Measurements from ENCODE around the gene NSF.

DNA sequence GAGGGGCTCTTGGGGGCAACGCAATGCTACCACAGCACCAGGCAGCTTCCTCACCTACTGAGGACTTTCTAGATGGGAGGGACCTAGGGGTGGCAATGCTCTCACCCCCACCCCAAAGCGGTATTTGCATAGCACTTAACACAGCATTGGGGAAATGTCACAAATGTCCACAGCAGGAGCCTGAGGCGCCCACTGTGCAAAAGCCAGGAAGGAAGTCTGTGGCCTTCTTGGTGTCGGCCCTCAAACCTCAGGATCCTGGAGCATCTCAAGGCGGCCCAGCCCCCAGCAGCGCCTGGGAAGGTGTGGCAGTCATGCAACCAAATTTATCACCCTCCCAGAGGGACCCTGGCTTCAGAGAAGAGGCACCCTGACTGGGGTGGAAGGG lies 182.7 kb downstream of the NSF start:
- TF ChIP-seq EP300 (IDR thresholded peaks at IDR 0.05), result no peak
- TF ChIP-seq, protein P1, sequence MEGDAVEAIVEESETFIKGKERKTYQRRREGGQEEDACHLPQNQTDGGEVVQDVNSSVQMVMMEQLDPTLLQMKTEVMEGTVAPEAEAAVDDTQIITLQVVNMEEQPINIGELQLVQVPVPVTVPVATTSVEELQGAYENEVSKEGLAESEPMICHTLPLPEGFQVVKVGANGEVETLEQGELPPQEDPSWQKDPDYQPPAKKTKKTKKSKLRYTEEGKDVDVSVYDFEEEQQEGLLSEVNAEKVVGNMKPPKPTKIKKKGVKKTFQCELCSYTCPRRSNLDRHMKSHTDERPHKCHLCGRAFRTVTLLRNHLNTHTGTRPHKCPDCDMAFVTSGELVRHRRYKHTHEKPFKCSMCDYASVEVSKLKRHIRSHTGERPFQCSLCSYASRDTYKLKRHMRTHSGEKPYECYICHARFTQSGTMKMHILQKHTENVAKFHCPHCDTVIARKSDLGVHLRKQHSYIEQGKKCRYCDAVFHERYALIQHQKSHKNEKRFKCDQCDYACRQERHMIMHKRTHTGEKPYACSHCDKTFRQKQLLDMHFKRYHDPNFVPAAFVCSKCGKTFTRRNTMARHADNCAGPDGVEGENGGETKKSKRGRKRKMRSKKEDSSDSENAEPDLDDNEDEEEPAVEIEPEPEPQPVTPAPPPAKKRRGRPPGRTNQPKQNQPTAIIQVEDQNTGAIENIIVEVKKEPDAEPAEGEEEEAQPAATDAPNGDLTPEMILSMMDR (IDR thresholded peaks at IDR 0.05), result no peak
